SKM-1 treated with dmso at 0.1 percent for 144 hours (cell line): ENCODE data around the gene SPATS2L.

Source experiments
- DNase-seq: peaks from one replicate; lab custom pipeline; 2025; ENCODE audit not compliant: unreplicated experiment; lab: John Stamatoyannopoulos, UW

Gene SPATS2L

DNA sequence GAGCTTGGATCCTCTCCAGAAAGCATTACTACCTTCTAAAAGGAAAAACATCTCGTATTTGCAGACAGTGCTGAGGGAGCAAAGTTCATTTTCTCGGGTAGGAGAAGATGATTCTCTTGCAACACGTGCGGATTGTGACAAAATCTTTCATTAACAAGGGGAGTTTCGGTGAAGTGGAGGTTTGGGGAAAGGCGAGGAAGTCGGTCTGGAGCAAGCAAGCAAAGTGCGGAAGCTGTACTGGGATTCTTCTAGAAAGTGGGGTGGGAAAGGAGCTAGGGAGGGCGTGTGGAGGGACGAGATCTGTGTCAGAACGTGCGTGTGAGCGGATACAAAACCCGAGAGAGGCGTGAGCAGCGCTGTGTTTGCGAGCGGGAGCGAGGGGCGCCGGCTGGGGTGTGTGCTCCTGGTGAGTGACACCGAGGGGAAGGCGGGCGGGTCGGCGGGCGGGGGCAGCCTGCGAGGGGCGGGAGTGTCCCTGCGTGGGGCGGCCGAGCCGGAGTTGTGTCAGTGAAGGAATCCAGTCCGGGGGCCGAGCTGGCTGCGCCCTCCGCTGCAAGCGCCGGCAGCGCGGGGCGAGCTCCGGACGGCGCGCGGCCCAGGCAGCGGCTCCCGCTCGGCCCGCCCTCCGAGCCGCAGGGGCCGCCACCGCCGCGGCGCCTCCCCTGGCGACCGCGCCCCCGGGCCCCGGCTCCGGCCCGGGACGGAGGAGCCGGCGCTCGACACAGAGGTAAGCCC is at the start of gene SPATS2L:
Gene SPATS2L (plus strand): TSS at position 498 of the 735 bp plus-strand sequence. CDS start 82,552 bp downstream, outside the sequence.
- DNase-seq = peak; percentile 81

DNA sequence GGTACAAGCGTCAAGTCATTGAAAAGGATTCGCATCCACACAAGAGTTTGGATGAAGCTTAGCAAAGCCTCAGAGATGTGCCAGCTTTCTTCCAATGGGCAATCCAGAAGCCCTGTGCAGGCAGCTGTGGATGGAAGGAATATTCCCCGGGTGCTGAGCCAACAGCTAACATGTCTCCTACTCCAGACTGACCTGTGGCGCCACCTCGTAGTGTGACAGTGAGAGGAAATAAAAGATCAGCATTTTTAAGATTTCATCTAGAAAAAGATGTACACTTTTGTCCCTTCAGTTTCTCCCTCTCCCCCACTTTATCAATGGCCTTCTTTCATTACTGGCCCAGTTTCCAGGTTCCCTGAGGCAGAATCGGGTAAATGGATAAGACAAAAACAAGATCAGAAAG is 48.9 kb upstream of the SPATS2L start:
- DNase-seq = no peak

DNA sequence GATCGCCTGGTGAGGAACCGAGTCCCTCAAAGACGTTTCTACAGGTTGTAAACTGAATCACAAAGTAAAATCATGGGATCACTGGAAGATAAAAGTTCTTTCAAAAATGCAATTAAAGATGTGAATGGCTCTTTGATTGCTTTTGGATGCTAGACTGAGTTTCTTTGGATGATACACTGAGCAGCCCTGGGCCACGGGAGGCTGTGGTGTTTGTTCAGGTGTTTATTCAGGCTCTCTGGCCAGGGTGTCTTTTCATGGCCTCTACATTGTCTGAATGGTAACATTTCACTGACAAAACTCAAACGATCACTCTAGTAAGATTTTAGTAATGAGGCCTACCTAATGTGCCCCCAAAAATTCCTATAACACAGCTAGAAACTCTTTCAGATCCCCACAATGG is 48.4 kb upstream of the SPATS2L start:
- no peak for DNase-seq

GRCh38 chr2:200258881-200259576 is 47.5 kb upstream of the SPATS2L start:
- DNase-seq = no peak

DNA sequence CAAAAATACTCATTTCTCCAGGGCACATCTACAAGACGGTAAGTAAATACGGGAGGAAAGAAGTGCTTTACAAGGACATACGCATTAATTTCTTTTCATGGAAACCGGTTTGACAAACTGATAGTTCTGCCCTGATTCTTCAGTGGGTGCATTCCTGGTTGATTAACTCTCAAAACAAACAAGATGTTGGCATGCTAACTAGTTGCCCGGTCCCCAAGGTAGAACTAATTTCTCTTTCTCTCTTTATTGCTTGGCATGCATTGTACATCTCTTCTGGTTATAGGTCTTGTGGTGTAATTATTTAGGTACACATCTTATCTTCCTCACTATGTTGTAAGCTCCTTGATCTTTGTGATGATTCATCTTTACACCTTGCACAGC is 46.9 kb upstream of the SPATS2L start:
- DNase-seq = no peak

DNA sequence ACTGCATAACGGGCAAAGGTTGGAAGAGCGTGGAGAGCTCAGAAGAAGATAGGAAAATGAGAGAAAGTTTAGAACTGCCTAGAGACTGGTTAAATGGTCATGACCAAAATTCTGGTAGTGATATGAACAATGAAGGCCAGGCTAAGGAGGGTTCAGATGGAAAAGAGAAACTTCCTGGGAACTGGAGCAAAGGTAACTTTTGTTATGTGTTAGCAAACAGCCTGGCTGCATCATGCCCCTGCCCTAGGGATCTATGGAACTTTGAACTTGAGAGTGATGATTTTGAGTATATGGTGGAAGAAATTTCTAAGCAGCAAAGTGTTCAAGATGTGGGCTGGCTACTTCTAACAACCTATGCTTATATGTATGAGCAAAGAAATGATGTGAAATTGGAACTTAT is 44.4 kb upstream of the SPATS2L start:
- no peak for DNase-seq

DNA sequence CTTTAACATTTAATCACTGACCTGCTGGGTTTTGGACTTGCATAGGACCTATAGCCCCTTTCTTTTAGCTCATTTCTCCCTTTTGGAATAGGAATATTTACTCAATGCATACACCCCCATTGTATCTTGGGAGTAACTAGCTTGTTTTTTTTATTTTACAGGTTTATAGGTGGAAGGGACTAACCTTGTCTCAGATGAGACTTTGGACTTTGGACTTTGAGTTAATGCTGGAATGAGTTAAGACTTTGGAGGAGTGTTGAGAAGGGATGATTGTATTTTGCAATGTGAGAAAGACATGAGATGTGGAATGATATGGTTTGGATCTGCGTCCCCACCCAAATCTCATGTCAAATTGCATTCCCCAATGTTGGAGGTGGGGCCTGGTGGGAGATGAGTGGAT is 43.2 kb upstream of the SPATS2L start:
- DNase-seq = no peak

- no peak for DNase-seq
Measured at GRCh38 chr2:200264631-200265030, 41.9 kb upstream of the SPATS2L start.

DNA sequence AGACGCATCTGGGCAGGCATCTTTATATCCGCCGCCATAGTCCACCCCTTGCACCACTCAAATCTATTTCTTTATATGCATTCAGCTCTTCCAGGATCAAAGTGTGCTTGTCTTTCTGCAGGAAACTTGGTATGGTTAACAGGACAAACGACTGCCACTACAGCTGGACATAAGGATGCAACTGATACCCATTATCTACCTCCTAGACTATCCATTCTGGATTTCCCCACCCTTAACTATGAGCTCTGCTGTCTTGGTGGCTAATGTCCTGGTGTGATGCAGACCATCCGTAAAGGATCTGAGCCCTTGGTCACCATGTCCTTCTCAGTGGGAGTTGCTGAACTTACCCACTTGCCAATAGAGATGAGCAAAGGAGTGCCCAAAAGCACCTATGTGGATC is 40.1 kb upstream of the SPATS2L start:
- DNase-seq = no peak

- DNase-seq = no peak
Measured at GRCh38 chr2:200267350-200267749, 39.1 kb upstream of the SPATS2L start.

GRCh38 chr2:200270732-200271131 is 35.8 kb upstream of the SPATS2L start:
- no peak for DNase-seq

DNA sequence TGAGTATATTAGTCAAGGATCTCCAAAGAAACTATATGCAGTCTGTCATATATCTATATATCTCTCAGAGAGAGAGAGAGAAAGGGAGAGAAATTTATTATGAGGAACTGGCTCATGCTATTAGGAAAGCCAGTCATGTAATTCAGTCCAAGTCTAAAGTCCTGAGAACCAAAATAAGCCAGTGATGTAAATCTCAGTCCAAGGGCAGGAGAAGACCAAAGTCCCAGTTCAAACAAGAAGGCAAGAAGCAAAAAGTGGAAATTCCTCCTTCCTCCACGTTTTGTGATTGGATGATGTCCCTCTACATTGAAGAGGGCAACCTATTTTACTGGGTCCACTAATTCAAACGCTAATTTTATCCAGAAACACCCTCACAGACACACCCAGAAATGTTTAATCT is 34.2 kb upstream of the SPATS2L start:
- no peak for DNase-seq

DNA sequence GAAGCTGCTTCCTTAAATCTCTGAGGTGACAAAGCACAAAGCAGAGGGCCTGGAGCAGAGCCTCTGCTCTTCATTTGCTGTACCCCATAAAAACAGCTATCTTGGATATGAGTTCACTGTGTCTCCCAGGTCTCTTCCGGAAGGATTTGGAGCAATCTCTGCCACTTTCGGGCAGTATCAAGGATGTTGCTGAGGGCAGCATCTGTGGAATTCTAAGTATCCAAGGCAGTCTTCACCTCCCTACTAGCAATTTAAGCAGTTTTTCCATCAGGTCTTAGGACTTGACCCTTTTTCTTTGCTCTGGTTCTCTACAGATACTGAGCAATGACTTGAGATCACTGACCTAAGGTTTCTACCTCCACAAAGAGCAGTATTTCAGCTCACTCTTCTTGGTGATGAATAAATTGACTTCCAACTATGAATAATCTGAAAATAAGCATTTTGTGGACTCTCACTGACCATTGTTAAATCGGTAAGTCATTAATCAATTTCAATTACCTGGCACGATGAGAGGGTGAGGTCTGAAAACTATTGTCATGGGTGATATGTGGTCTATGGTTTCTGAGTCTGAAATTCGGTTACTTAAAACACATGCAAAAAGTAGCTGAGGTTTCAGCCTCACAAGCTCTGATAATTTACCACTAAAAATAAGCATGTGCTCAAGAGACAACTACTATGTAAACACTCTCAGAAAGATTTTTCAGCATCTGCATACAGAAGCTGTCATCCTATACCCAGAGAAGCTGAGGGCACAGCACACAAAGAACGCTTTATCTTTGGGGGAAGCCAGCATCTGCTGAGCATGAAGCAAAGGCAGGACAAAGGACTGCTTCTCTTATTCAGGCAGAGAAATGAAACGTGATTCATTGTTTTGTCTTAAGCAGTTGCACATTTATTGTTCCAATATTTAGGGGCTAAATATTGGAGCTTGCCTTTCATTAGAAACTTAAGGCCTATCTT is 32.1 kb upstream of the SPATS2L start:
- DNase-seq = no peak

DNA sequence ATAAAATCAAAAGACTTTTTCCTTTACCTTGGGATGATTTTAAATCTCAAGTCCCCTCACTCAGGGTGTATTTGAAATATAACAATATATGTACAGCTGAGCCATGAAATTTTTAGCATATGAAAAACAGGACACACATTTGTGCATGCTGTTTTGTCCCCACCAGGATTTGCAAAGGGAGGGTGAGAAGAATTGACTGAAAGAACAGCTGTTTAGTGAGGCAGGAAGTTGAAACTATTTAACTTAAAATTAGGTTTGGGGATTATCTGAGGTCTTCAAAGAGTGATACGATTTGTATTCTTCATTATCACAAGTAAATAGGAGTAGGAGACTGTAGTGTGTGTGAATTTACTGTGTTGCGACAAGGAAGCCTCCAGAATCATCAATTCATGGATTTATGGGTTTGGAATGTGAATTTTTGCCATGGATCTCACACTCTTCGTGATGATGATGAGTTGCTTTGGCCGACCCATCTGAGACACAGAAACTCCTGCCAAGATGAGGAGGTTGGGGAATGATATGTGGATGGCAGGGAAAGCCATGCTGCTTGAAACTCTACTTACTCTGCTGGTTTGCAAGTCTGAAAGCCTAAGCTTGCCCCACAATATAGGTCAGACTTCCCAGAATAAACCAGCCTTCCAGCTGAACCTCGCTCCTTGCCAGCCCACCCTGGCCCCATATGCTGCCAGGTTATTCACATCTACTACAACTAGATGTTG is 31.0 kb upstream of the SPATS2L start:
- no peak for DNase-seq

- no peak for DNase-seq
Measured at GRCh38 chr2:200276472-200276871, 30.0 kb upstream of the SPATS2L start.

- DNase-seq = no peak
Measured at GRCh38 chr2:200278694-200279316, 27.7 kb upstream of the SPATS2L start.

DNA sequence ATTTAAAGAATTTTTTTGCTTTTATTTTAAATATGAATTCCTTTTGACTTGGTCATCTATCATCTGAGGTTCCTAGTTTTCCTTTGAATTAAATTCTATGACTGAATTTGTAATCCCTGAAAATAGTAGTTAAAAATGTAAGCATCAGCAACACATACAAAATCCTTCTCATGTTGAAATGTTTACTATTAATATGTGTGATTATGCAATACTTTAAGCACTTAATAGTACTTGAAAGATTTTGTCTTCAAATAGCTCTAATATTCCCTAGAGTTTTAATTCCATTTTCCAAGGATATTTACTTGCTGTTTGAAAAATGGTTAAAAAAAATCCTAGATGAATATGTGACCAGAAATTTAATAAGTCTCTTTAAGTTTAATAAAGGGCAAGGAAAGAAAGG is 26.6 kb upstream of the SPATS2L start:
- no peak for DNase-seq

DNA sequence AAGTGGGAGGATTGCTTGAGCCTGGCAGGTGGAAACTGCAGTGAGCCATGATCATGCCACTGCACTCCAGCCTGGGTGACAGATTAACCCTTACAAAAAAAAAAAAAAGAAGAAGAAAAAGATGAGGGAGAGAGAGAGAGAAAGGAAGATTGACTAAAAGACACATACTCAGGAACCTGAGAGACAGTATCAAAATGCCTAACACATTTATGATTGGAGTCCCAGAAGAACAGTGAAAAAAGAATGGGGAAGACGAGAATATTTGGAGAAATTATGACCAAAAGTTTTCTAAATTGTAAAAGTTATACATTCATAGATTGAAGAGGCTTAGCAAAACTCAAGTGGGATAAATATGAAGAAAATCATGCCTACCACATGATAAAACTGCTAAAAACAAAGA is 19.9 kb upstream of the SPATS2L start:
- no peak for DNase-seq

GRCh38 chr2:200288670-200289429 is 17.6 kb upstream of the SPATS2L start:
- no peak for DNase-seq

- DNase-seq = no peak
Measured at GRCh38 chr2:200296118-200296517, 10.4 kb upstream of the SPATS2L start.
